Endothelial cell of hepatic sinusoid (primary cell): Measurements from ENCODE around the gene TAGAP.

Experiments
- in situ Hi-C: cut with HindIII; loops from 2 replicates; pipeline ENCODE4 v1.10.0; 2017; ENCODE audit warnings: low sequenced_read_pairs

TAGAP gene

DNA sequence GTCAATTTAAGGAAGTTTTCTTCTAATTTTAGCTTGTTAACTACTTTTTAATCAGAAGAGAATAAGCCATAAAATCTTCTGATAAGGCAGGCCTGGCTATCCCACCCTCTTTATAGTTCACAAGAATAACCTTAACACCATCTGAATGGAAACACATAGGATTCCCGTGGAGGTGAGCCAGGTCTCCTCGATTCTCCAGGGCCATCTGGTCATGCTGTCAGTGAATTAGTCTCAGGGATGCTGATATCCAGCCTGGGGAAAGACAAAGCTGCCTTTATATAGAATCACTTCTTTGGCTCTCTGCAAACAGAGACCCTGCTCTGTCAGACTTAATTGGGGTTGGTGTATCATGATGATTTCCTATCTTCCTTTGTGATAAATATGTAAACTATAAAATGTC, 30.1 kb upstream of the TAGAP start:
- in situ Hi-C loops = loop anchor here (5.0 kb wide), 1 partner anchor 73 kb away; the partner anchor contains the start of gene RSPH3

DNA sequence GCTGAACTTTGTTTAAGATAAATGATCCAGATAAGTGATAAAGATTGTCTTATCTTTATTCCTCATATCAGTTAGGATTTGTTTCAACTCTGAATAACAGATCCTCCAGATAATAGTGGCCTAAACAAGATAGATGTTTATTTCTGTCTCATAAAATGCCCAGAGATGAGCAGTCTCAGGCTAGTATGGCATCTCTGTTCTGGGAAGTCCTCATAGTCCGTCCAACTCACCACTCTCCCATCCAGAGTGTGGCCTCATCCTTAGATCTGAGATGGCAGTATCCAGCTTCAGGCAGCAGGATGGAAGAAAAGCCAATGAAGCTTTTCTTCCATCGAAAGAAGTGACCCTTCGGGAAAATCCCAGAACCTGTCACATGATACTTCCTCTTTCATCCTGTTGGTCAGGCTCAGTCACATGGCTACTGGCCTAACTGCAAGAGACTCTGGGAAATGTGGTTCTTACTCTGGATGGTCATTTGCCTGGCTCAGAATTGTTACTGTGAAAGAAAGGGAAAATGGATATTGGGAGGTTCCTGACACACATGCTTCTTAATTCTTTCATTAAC, 29.4 kb upstream of the TAGAP start:
- in situ Hi-C loops = no loop called here

DNA sequence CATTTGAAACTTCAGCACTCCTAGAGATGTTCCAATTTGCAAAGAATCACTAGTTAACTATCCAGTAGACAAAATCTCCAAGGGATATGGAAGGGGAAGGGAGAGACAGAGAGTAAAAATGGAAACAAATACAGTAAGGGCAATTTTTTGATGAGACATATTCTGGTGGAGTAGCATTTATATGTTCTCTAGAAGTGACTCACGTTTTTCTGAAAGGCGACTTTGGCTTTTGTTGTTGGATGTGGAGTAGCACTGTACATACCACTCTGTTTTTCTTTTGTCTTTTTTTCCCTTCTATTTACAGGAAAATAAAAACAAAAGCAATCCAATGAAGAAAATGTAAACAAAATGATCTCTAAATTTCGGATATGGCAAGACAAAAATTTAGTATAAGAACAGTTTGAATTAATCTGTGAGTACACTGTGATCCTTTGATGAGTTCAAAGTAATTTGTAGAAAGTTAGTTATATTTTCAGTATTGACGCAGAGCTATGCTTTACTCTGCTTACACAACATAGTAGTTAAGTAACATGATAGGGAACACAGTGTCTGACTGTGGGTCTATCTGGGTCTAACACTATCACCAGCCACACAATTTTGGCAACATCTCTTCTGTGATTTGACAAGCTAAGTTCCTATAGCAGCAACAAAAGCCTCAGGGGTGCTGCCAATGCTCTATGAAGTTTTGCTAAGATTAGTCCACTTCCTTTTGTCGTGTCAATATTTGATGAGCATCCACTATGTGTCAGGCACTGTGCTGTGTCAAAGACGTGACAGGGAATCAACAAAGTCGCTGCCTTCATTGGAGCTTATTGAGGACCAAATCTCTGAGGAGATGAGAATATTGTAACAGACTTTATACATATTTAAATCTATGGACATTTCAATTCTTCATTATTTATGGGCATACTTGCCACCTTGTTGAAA, 27.3 kb upstream of the TAGAP start:
- in situ Hi-C loops = no loop called here

DNA sequence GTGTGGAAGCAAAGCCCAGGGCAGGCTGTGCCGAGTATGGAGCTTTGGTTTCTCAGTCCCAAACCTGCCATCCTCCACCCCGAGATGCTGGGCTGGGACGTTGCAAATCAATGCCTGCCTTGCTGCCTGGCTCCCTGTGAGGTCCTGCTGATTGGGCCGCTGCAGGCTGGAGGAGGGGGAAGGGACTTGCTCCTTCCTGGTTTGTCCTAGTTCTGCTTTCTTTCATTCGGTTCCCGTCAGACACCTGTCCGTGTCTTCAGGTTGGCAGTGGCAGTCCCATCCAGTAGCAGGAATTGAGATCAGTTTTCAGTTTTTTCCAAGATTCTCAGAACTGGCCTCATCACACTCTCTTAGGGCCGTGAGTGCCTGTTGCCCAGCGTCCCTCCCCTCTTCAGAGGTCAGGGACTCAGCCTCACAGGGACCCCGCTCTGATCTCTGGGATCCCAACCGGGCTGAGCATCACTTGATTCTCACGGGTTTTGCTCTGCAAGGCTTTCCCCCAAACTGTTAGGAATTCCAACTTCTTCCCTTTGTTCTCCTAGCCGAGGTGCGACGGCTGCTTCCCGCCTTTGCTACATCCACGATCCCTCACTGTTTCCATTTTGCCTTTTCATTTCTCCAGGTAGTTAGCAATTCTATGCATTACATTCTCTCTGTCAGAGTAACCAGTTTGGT, 24.2 kb upstream of the TAGAP start:
- in situ Hi-C loops = no loop called here

DNA sequence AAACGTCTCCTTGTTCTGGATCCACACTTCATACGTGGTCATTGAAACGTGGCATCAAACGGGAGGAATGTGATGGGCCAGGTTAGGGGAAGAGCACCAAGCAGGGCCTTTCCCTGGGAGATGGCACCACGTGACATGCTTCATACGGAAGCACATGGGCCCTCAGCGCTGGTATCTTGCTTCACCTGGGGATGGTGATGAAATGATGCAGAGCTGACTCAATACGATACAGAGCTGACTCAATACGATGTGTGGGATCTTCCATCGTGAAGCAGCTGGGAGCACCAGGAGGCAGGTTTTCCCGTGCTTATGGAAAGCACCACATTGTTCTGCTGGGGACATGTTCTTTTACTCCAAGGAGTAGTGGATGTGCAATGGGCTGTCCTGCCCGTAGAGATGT, 22.5 kb upstream of the TAGAP start:
- in situ Hi-C loops = no loop called here

DNA sequence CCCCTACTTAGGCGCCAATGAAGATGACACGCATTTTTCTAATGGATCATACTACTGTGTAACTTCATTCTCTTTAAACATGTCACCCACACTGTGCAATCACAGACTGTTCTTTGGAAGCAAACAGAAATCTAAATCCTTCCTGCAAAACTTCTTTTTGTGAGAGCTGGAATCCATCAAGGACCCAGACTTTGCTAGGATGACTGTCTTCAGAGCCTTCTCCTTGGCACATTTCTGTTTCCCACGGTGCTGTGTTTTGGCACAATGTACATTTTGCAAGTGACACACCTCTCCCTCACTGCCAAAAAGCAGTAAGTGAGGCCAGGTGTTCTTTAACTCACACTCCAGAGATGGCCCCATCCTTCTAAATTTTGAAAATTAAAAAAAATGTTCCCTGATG, 21.7 kb upstream of the TAGAP start:
- in situ Hi-C loops = no loop called here

DNA sequence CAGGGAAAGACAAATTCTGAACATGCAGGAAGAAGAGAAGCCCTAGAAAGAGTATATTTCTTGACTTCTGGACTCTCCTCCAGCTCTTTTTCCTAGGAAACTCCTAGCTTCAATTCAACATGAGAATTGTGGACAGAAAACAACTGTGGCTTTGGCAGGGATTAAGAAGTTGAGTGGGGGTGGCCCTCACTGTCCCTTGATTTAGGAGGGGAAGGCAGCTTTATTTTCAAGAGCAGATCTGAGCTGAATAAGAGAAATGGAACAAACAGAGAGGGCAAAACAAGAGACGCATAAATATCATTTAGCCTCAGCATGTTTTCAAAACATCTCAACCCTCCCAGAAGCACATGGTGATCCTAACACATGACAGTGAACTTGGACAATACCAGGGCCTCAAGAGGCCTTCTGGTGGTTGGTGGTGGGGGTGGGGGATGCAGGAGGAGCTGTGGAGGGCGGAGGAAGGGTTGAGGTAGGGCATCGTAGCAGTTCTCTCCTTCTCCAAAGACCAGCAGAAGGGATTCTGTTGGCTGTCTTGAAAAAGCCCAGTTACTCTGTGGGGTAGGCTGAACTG, 21.1 kb upstream of the TAGAP start:
- in situ Hi-C loops = no loop called here

DNA sequence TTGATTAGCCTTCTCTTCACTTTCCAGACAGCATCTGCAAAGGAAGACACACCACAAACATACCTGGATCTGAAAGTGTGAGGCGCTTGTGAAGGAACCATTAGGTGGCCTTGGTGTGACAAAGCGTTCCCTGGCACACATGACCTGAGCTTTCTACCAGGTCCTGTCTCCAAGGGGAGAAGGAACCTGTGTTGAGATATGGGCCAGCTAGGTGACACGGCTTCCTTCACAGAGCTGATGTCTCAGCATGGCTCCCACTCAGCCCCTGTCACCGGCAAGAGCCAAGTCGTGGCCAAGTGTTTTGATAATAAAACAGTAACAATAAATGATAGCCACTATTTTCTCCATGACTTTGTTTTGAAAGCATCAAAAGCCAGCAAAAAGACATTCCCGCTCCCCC, 20.3 kb upstream of the TAGAP start:
- in situ Hi-C loops = no loop called here

DNA sequence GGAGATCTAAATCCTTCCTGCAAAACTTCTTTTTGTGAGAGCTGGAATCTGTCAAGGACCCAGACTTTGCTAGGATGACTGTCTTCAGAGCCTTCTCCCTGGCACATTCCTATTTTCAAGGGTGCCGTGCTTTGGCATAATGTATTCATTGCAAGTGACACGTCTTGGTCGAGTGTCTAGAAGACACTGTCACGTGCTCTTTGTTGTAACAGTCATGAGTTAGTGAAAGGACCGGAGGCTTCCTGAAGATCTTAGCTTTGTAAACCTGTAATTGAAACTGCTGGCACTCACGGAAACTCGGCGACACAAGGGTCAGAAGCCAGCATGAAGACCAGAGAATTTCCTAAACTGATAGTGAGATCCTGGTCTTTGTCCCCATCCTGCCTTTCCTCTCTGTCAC, 19.7 kb upstream of the TAGAP start:
- in situ Hi-C loops = no loop called here

DNA sequence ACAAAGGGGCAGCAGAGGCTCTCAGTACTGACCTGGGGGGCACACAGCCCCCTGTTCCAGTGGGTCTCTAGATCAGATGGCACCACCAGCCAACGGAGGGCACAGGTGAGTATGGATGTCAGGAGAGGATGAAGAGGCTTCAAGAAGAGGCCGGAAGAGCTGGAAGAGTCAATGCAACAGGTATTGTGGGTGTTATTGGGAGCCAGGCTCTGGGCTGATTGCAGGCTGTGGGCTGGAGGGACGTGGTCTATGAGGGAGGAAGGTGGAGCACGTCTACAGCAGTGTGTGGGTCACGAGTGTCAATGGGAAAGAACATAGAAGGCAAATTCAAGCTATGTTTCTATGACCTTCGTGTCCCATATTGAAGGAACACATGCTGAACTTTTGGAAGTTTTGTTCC, 18.8 kb upstream of the TAGAP start:
- in situ Hi-C loops = no loop called here

DNA sequence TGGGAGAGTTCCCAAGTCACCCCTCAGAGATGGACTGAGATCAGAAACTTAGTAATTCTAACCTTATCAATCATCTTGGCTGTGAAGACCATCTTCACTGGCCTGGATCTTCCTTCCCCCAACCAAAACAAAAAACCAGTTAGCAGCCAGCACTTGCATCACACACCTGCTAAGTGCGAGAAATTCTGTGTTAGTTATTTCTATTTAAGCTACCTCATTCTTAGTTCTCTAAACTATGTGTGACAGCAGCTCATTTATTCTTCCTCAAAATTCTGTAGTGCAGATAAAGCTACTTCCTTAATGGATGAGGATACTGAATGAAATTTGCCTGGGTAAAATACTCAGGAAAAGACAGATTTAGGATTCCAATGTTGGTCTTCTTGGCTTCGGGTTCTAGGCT, 18.2 kb upstream of the TAGAP start:
- in situ Hi-C loops = no loop called here

DNA sequence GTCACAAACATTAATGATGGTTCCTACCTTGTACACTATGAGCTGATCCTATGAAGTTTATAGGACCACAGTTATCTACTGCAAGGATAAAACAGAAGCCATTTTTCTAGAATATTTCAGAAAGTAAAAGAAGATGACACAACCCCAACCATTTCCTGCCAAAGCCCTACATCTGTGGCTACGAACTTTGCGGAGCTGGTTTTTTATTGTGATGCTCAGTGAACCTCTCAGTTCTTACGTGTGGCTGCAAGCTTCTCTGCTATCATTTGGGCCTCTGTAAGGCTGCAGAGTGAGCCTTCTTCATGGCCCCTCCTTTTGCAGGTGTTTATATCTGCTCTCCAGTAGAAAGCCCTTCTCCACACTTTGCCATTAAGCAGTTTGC, 17.8 kb upstream of the TAGAP start:
- in situ Hi-C loops = no loop called here

DNA sequence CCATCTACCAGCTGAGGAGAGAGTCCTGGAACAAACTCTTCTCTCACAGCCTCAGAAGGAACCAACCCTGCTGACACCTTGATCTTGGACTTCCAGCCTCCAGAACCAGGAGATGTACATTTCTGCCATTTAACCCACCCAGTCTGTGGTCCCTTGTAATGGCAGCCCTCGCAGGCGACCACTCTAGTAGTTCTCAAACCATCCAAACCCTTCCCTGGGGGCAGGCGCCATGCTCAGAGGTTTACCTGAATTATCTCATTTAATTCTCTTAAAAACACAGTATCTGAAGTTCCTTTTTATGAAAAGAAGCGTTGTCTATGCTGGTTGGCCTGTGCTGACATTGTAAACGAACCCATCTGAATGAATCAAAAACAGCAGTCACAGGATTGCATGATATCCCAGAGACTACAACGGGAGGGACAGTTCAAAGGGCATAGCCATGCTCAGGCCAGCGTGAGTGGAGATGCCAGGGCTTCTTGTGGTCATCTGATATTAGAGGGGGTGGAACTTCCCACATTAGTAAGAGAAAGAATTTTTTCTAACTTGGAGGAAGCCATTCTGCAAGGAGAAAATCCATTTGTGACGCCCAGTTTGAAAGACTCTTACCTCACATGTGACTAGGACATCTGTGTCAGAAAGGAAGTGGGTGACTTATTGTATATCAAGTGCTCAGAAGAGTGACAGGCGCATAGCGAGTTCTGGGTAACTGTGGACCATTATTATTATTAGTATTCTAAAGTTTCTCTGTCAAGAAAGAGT, 17.2 kb upstream of the TAGAP start:
- in situ Hi-C loops = no loop called here

DNA sequence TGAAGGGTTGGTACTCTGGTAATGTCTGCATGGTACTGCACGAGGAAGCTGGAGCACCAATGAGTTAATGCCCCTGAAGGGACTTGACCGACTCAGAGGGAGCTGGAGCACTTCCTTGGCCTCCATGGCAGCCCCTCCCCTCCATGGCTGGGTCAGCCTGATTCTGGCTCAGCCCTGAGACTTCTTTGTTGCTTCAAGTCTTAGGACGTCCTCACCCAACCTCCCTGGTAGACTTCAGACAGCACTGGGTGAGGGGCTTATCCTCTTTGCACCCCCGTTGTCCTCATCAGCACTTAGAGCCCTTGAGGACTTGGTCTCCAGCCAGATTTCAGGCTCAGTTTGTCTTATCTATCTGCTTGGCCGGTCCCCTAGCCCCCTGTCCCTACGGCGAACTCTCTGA, 16.4 kb upstream of the TAGAP start:
- in situ Hi-C loops = no loop called here

DNA sequence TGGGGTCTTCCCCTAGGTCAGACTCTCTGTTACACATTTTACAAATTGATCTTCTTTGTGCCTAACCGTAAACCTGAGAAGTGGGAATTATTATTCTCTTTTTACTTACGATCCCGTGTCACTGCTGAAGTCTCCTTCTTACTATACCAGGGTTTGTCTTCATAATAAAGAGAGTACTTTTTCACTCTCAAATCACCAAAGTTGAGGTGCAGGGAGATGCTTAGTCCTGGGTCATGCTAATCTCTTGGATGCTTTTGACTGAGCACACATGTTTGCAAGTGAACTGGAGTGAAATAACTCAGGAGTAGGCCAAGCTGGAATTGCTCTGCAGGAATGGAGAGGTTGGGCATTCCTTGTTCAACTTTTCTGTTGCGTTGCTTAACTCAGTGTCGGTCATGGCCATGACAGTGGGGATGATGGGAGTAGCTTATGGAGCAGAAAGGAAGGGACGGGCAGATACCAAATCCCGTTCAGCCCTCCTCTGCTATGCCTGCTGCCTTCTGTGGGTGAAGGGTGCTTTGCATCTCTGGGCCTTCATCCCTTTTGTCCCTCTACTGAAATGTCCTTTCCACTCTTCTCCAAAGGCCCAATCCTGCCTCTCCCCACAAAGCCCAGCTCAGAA, 15.2 kb upstream of the TAGAP start:
- in situ Hi-C loops = no loop called here

DNA sequence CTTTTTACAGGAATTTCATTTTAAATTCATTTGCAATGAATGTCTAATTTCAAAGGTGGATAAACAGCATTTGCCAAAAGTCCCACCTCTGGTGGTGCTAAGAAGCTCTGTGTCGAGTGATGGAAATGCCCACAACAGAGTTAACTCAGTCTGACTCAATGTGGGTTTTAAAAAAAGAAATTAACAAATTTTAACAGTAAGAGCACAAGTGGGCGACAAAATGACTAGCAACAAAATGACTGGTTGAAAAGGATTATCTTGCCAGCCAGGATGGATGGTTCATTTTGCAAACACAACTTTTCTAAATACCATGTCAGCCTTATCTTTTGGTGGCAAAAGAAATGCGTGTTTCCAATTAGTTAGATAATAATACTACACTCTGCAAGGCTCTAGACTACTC, 14.3 kb upstream of the TAGAP start:
- in situ Hi-C loops = no loop called here

DNA sequence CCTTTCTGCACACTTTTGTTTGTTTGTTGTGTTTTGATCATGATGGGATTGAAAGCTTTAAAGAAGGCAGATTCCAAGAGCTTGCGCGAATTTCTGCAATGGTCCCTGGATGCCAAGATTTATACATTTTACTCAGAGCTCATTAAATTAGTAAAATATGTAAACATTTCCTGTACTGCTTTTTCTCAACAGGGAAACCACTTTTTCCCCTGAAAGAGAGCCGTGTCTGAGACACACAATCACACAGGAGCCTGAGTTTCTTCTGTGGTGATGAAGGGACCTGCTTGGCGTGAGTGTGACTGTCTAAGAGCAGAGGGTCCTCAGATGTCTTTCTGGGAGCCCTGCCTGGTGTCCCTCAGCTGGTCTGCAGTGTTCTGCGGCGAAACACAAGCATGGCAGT, 12.1 kb upstream of the TAGAP start:
- in situ Hi-C loops = no loop called here

DNA sequence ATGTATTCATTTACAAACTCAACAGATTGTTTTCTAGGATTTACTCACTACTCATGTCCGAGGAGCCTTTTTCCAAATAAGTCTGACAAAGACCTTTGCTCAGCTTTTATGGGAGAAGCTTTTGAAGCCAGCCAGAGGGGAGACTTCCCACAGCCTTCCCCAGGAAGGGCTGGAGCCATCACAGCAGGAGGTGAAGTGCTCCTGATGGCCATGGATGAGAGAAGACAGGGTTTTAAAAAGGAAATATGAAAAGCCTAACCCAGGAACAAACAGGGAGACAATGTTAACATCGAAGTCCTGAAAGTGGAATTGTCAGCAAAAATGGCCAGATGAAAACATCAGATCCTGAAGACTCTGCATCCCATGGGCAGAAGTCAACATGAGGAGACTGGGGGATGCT, 11.6 kb upstream of the TAGAP start:
- in situ Hi-C loops = no loop called here

DNA sequence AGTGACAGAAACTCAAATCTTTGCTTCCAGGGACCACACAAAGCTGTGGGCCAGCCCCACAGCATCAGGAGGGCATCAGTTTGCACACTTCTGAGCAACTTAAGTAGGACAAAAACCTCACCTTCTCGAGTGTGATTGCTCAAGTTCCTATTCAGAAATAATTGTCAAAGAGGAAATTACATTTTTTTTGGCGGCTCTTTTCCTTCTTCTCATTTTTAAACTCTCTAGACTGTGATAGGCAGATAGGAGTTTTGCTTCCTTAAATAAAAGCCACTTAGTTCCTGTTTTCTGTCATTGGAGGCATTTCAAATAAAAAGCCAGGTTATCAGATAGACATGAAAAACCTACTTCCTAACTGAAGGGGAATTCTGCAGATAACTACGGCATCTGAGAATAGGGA, 11.2 kb upstream of the TAGAP start:
- in situ Hi-C loops = no loop called here

DNA sequence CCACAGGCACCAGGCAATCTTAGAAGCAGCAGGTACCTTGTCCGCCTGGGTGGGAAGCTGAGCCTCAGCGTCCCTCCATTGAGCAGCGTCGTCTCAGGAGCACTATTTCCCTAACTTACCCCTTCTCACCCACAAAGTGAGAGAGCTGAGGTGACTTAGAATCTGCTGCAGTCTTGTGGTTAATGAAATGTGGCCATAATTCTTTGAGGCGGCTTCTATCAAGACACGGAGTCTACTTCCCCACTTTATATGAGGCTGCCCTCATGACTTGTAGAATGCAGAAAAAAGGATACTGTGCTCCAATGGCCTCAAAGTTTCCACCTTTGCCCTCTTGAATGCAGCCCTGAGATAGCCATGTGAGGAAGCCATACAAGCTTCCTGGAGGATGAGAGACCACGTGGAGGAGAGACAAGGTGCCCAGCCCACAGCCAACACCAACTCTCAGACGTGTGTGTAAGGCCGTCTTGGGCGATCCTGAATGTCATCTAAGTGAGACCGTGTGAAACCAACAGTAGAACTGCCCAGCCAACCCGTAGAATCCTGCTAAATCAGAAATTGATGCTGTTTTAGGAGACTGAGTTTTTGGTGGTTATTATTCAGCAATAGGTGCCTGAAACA, 9.1 kb upstream of the TAGAP start:
- in situ Hi-C loops = no loop called here
